SK-N-SH (cell line): ENCODE data around the gene CA6. TPM values are rescaled to one million over a fixed set of nuclear protein-coding genes. Genes with fewer than 3 reads are reported as not detected.

Experiments used
- CTCF ChIA-PET: fragments of 300-600, 350-600 bp; formaldehyde crosslinking; extraction: SDS; loops from one replicate; lab custom pipeline; 2021; lab: Yijun Ruan, JAX
- POLR2A ChIA-PET: fragments of 350-600 bp; sonication (Branson Sonifier 250); formaldehyde crosslinking; extraction: SDS; loops from one replicate; lab custom pipeline; 2020; ENCODE audit warnings: antibody characterized with exemption, inconsistent platforms; lab: Yijun Ruan, JAX
- DNase-seq: peaks from one replicate; pipeline ENCODE4 v3.0.0; 2012
- H2AFZ ChIP-seq: fragments of 200-600 bp; sonication (generic); 2 replicates; pipeline ENCODE4 v1.8.1; 2016; ENCODE audit warnings: antibody characterized with exemption, mild to moderate bottlenecking, low read depth
- H3F3A ChIP-seq: fragments of 200-600 bp; sonication (generic); replicated peaks from 2 replicates; pipeline ENCODE3; 2016; ENCODE audit warnings: antibody characterized with exemption, mild to moderate bottlenecking; ENCODE audit not compliant: insufficient read depth
- H3K27ac ChIP-seq, 2 experiments: fragments of 200-500 bp in 1 of 2; fragments of 200-600 bp in 1 of 2; sonication (Bioruptor generic) in 1 of 2; sonication (generic), shearing (Covaris generic) in 1 of 2; 2 replicates each; pipeline versions ENCODE4 v1.5.1 to v1.6.1; 2014 to 2016; ENCODE audit warnings: low read depth in 2 of 2, inconsistent platforms in 1 of 2, low read length in 1 of 2, mild to moderate bottlenecking in 1 of 2, mixed read lengths in 1 of 2
- H3K27me3 ChIP-seq: fragments of 200-600 bp; sonication (generic), shearing (Covaris generic); 2 replicates; pipeline ENCODE4 v1.6.1; 2016; ENCODE audit warnings: mixed run types; ENCODE audit not compliant: insufficient read depth
- H3K36me3 ChIP-seq, 2 experiments: fragments of 200-500 bp in 1 of 2; fragments of 200-600 bp in 1 of 2; sonication (Bioruptor generic) in 1 of 2; sonication (generic) in 1 of 2; replicated peaks in 1 of 2; 2 replicates each; pipeline versions ENCODE3 to v1.5.1; 2014 to 2016; ENCODE audit warnings: low read length in 1 of 2, mild to moderate bottlenecking in 1 of 2; ENCODE audit not compliant: insufficient read depth in 2 of 2, control insufficient read depth in 1 of 2
- H3K4me1 ChIP-seq, 2 experiments: fragments of 200-500 bp in 1 of 2; fragments of 200-600 bp in 1 of 2; sonication (Bioruptor generic) in 1 of 2; sonication (generic), shearing (Covaris generic) in 1 of 2; 2 replicates each; pipeline versions ENCODE4 v1.5.1 to v1.6.1; 2014 to 2016; ENCODE audit warnings: low read depth in 1 of 2, low read length in 1 of 2, mixed run types in 1 of 2; ENCODE audit not compliant: insufficient read depth in 2 of 2, control insufficient read depth in 1 of 2
- H3K4me2 ChIP-seq: fragments of 200-600 bp; sonication (generic), shearing (Covaris generic); 2 replicates; pipeline ENCODE4 v1.6.1; 2017; ENCODE audit warnings: mixed run types
- H3K4me3 ChIP-seq, 2 experiments: fragments of 200-500 bp in 1 of 2; fragments of 200-600 bp in 1 of 2; sonication (Bioruptor generic) in 1 of 2; sonication (generic), shearing (Covaris generic) in 1 of 2; 2 replicates each; pipeline versions ENCODE4 v1.5.1 to v1.8.1; 2014 to 2016; ENCODE audit warnings: low read depth in 2 of 2, inconsistent platforms in 1 of 2, low read length in 1 of 2, mild to moderate bottlenecking in 1 of 2, mixed read lengths in 1 of 2, moderate library complexity in 1 of 2
- H3K79me2 ChIP-seq: fragments of 200-600 bp; sonication (generic); 2 replicates; pipeline ENCODE4 v1.8.1; 2017; ENCODE audit warnings: mild to moderate bottlenecking; ENCODE audit not compliant: insufficient read depth
- H3K9ac ChIP-seq: fragments of 200-600 bp; sonication (generic); 2 replicates; pipeline ENCODE4 v1.6.1; 2017; ENCODE audit warnings: mixed run types
- H3K9me2 ChIP-seq: fragments of 200-600 bp; sonication (generic); 2 replicates; pipeline ENCODE4 v1.6.1; 2017; ENCODE audit warnings: mixed run types
- H3K9me3 ChIP-seq: fragments of 200-600 bp; sonication (generic); 2 replicates; pipeline ENCODE4 v1.6.1; 2017; ENCODE audit warnings: mixed run types, mild to moderate bottlenecking, moderate library complexity
- H4K20me1 ChIP-seq: fragments of 200-600 bp; sonication (generic); 2 replicates; pipeline ENCODE4 v1.6.1; 2017; ENCODE audit warnings: mild to moderate bottlenecking, mixed run types; ENCODE audit not compliant: insufficient read depth
- EP300 ChIP-seq, 2 experiments: IDR thresholded peaks; 2 replicates each; pipeline versions ENCODE4 v1.4.0 to v1.6.1; 2012; ENCODE audit warnings: borderline replicate concordance in 1 of 2, low read depth in 1 of 2, low read length in 1 of 2
- FOSL2 ChIP-seq: IDR thresholded peaks from 2 replicates; pipeline ENCODE4 v1.4.0; 2012; ENCODE audit warnings: low read depth, mild to moderate bottlenecking, moderate library complexity, borderline replicate concordance
- FOXJ3 ChIP-seq: sonication (generic); formaldehyde crosslinking; IDR thresholded peaks from 2 replicates; pipeline ENCODE4 v1.5.1; 2020; ENCODE audit warnings: mild to moderate bottlenecking, missing genetic modification reagents
- GATA2 ChIP-seq: sonication (generic); formaldehyde crosslinking; IDR thresholded peaks from 2 replicates; pipeline ENCODE4 v1.5.0; 2020; ENCODE audit warnings: mild to moderate bottlenecking, missing genetic modification reagents
- MAX ChIP-seq: IDR thresholded peaks from 2 replicates; pipeline ENCODE4 v1.4.0; 2012; ENCODE audit warnings: low read depth
- MEF2A ChIP-seq: IDR thresholded peaks from 2 replicates; pipeline ENCODE4 v1.4.0; 2012; ENCODE audit warnings: low read depth, borderline replicate concordance
- MXI1 ChIP-seq: IDR thresholded peaks from 2 replicates; pipeline ENCODE4 v1.6.1; 2012; ENCODE audit warnings: mild to moderate bottlenecking, low read depth, low read length, improper control_type of control experiment
- NRF1 ChIP-seq: IDR thresholded peaks from 2 replicates; pipeline ENCODE4 v1.6.1; 2012; ENCODE audit warnings: low read depth, mild to moderate bottlenecking, low read length
- PBX3 ChIP-seq: IDR thresholded peaks from 2 replicates; pipeline ENCODE4; 2012
- POLR2AphosphoS5 ChIP-seq: IDR thresholded peaks from 2 replicates; pipeline ENCODE4 v1.6.1; 2012; ENCODE audit warnings: low read depth, low read length
- RAD21 ChIP-seq: IDR thresholded peaks from 2 replicates; pipeline ENCODE4 v1.6.1; 2012; ENCODE audit warnings: mild to moderate bottlenecking, low read length
- RCOR1 ChIP-seq: fragments of 150-350 bp; IDR thresholded peaks from 2 replicates; pipeline ENCODE4 v1.6.1; 2017; ENCODE audit warnings: antibody characterized with exemption, low read length
- RXRA ChIP-seq: IDR thresholded peaks from 2 replicates; pipeline ENCODE4 v1.4.0; 2012; ENCODE audit warnings: low read depth, mild to moderate bottlenecking, borderline replicate concordance
- SIN3A ChIP-seq: IDR thresholded peaks from 2 replicates; pipeline ENCODE4 v1.6.1; 2012; ENCODE audit warnings: low read depth, mild to moderate bottlenecking, low read length, moderate library complexity, borderline replicate concordance
- SMC3 ChIP-seq: IDR thresholded peaks from 2 replicates; pipeline ENCODE4 v1.6.1; 2012; ENCODE audit warnings: low read depth, low read length, improper control_type of control experiment
- TAF1 ChIP-seq: IDR thresholded peaks from 2 replicates; pipeline ENCODE4 v1.6.1; 2012; ENCODE audit warnings: low read depth, mild to moderate bottlenecking, low read length, moderate library complexity, borderline replicate concordance
- YY1 ChIP-seq: IDR thresholded peaks from 2 replicates; pipeline ENCODE4 v1.4.0; 2012; ENCODE audit warnings: low read depth, mild to moderate bottlenecking
- ZBTB33 ChIP-seq: IDR thresholded peaks from 2 replicates; pipeline ENCODE4 v1.4.0; 2012; ENCODE audit warnings: low read depth, borderline replicate concordance
- WGBS: methylation state at CpG from one replicate; pipeline ENCODE4 v1.1.6; 2017; ENCODE audit warnings: low lambda C conversion rate; 5-methylcytosine and 5-hydroxymethylcytosine counted together
- polyA plus RNA-seq, 3 experiments: library from polyadenylated mRNA; depleted of rRNA; stranded (reverse); fragments of >200 nt; gene quantifications; 2 replicates each; pipeline ENCODE4 v1.2.3, GENCODE V29; 2012

CA6 gene
- polyA plus RNA-seq, 1 of the 3 experiments (the other 2 are of a cell fraction), result not detected

GRCh38 chr1:9005395-9005708 is 59.7 kb downstream of the CA6 start:
- no peaks in the 10 kb centered on the region for H3K9me3 ChIP-seq
- TF ChIP-seq GATA2 (no peak), RAD21 (no peak), MXI1 (no peak), FOXJ3 (CRISPR knock-in tag) (no peak), TAF1 (no peak), NRF1 (no peak), SIN3A (no peak), MAX (no peak), EP300 (IDR thresholded peaks at IDR 0.05; ENCODE audit: borderline replicate concordance in 1 of 2, low read depth in 1 of 2, low read length in 1 of 2) (no peak), PBX3 (no peak), YY1 (no peak)
- no peak overlapping the region for H3K9ac ChIP-seq
- WGBS, result 65% methylated on average over 8 of the region's 8 CpGs
- H3F3A ChIP-seq, result no peaks in the 10 kb centered on the region
- DNase-seq, result no peak
- no peak overlapping the region for H3K27ac ChIP-seq
- H3K4me3 ChIP-seq, result no peak overlapping the region; a peak in 1 of 4 replicates
- H3K36me3 ChIP-seq, result no peaks in the 10 kb centered on the region
- no peaks in the 10 kb centered on the region for H3K4me1 ChIP-seq
- no peaks in the 10 kb centered on the region for H3K27me3 ChIP-seq
- H3K4me2 ChIP-seq, result no peak overlapping the region
- no peaks in the 10 kb centered on the region for H3K9me2 ChIP-seq
- CTCF ChIA-PET, result interaction anchor here (0.5 to 3.5 kb wide), 28 partner anchors 9 to 332 kb away, joined by 3 to 24 read pairs (median 4); no protein-coding TSS in a partner anchor
- no peak overlapping the region for H2AFZ ChIP-seq
- H4K20me1 ChIP-seq, result no peaks in the 10 kb centered on the region
- H3K79me2 ChIP-seq, result no peaks in the 10 kb centered on the region
- POLR2A ChIA-PET, result no interaction called here

- Histone ChIP-seq H3K9ac (no peak overlapping the region), H2AFZ (no peak overlapping the region), H3K9me3 (no peaks in the 10 kb centered on the region), H4K20me1 (no peaks in the 10 kb centered on the region), H3K4me2 (no peak overlapping the region), H3F3A (no peaks in the 10 kb centered on the region), H3K79me2 (no peaks in the 10 kb centered on the region)
- CTCF ChIA-PET, result interaction anchor here (0.5 to 1.4 kb wide), 4 partner anchors 18 to 786 kb away, joined by 3 to 4 read pairs (median 4); no protein-coding TSS in a partner anchor
- TF ChIP-seq MEF2A, result no peak
- TF ChIP-seq TAF1, result no peak
- no peak for TF ChIP-seq ZBTB33
- TF ChIP-seq FOSL2, result no peak
- no peak for TF ChIP-seq RCOR1
- TF ChIP-seq SMC3, result no peak
- no peak for TF ChIP-seq PBX3
- TF ChIP-seq POLR2AphosphoS5, result no peak
- no peak for TF ChIP-seq MAX
- no peak for TF ChIP-seq NRF1
- no peak for TF ChIP-seq RXRA
- TF ChIP-seq, all 33 proteins: peak for 0
- POLR2A ChIA-PET, result no interaction called here
- no peak overlapping the region for H3K4me3 ChIP-seq
- 78% methylated on average over 15 of the region's 19 CpGs for WGBS
- no peak overlapping the region for H3K27ac ChIP-seq
- DNase-seq, result no peak
- H3K36me3 ChIP-seq, result no peaks in the 10 kb centered on the region
- no peaks in the 10 kb centered on the region for H3K4me1 ChIP-seq
- no peaks in the 10 kb centered on the region for H3K27me3 ChIP-seq
- H3K9me2 ChIP-seq, result no peaks in the 10 kb centered on the region
Measured at GRCh38 chr1:9006956-9007615, 61.4 kb downstream of the CA6 start.
